Mesenchymal stem cell (in vitro differentiated cells and primary cell): ENCODE results near the gene EPHA2.

Source experiments
- DNase-seq: peaks from one replicate; pipeline ENCODE4 v3.0.0-alpha.2; 2013
- H2AFZ ChIP-seq: one replicate; pipeline ENCODE4 v1.6.1; 2013; ENCODE audit warnings: low read depth, mild to moderate bottlenecking, control low read depth, inconsistent platforms, low read length, moderate library complexity
- H2AK5ac ChIP-seq: 2 replicates; pipeline ENCODE4 v1.6.1; 2013; ENCODE audit warnings: low read length, moderate library complexity, mild to moderate bottlenecking, inconsistent platforms; ENCODE audit not compliant: severe bottlenecking
- H2BK120ac ChIP-seq: one replicate; pipeline ENCODE4 v1.6.1; 2013; ENCODE audit warnings: low read depth, mild to moderate bottlenecking, inconsistent platforms, low read length, moderate library complexity
- H2BK12ac ChIP-seq, 2 experiments: one replicate each; pipeline ENCODE4 v1.6.1; 2013; ENCODE audit warnings: inconsistent platforms in 2 of 2, low read length in 2 of 2, mild to moderate bottlenecking in 2 of 2, moderate library complexity in 2 of 2, control low read depth in 1 of 2
- H2BK15ac ChIP-seq: one replicate; pipeline ENCODE4 v1.6.1; 2013; ENCODE audit warnings: mild to moderate bottlenecking, low read depth, inconsistent platforms; ENCODE audit not compliant: poor library complexity, severe bottlenecking
- H2BK5ac ChIP-seq: 2 replicates; pipeline ENCODE4 v1.6.1; 2013; ENCODE audit warnings: low read depth, mild to moderate bottlenecking, low read length, control low read depth, inconsistent platforms; ENCODE audit not compliant: poor library complexity, severe bottlenecking
- H3K14ac ChIP-seq, 2 experiments: one replicate each; pipeline ENCODE4 v1.6.1; 2013; ENCODE audit warnings: inconsistent platforms in 2 of 2, low read length in 2 of 2, control low read depth in 1 of 2, mild to moderate bottlenecking in 1 of 2, moderate library complexity in 1 of 2
- H3K18ac ChIP-seq, 2 experiments: one replicate each; pipeline ENCODE4 v1.6.1; 2013; ENCODE audit warnings: inconsistent platforms in 2 of 2, low read length in 2 of 2, control low read depth in 1 of 2, low read depth in 1 of 2, mild to moderate bottlenecking in 1 of 2
- H3K23ac ChIP-seq, 2 experiments: one replicate each; pipeline ENCODE4 v1.6.1; 2013; ENCODE audit warnings: inconsistent platforms in 2 of 2, low read length in 2 of 2, mild to moderate bottlenecking in 2 of 2, moderate library complexity in 2 of 2, control low read depth in 1 of 2
- H3K27ac ChIP-seq: 2 replicates; pipeline ENCODE4 v1.5.1; 2013; ENCODE audit warnings: mild to moderate bottlenecking, moderate library complexity, low read length, control low read depth, inconsistent platforms; ENCODE audit not compliant: poor library complexity, severe bottlenecking
- H3K27me3 ChIP-seq, 2 experiments: 2 replicates each; pipeline versions ENCODE4 v1.6.1 to v1.7.0; 2013; ENCODE audit warnings: low read length in 2 of 2, mild to moderate bottlenecking in 2 of 2, moderate library complexity in 2 of 2, control low read depth in 1 of 2, inconsistent platforms in 1 of 2; ENCODE audit not compliant: control insufficient read depth in 1 of 2, insufficient read depth in 1 of 2
- H3K36me3 ChIP-seq, 2 experiments: 2 replicates each; pipeline versions ENCODE4 v1.6.1 to v1.7.0; 2013; ENCODE audit warnings: low read length in 2 of 2, control low read depth in 1 of 2, inconsistent platforms in 1 of 2, low read depth in 1 of 2, mild to moderate bottlenecking in 1 of 2; ENCODE audit not compliant: insufficient read depth in 2 of 2, control insufficient read depth in 1 of 2
- H3K4ac ChIP-seq, 2 experiments: one replicate each; pipeline ENCODE4 v1.6.1; 2013; ENCODE audit warnings: inconsistent platforms in 2 of 2, low read length in 2 of 2, mild to moderate bottlenecking in 2 of 2, moderate library complexity in 2 of 2, control low read depth in 1 of 2, low read depth in 1 of 2
- H3K4me1 ChIP-seq: 2 replicates; pipeline ENCODE4 v1.6.1; 2013; ENCODE audit warnings: low read depth, low read length, control low read depth; ENCODE audit not compliant: control insufficient read depth, insufficient read depth
- H3K4me2 ChIP-seq: 2 replicates; pipeline ENCODE4 v1.6.1; 2013; ENCODE audit warnings: low read length, mild to moderate bottlenecking, inconsistent platforms; ENCODE audit not compliant: poor library complexity, severe bottlenecking
- H3K4me3 ChIP-seq, 2 experiments: 2 replicates each; pipeline versions ENCODE4 v1.5.1 to v1.7.0; 2013; ENCODE audit warnings: low read length in 2 of 2, mild to moderate bottlenecking in 2 of 2, control low read depth in 1 of 2, low read depth in 1 of 2; ENCODE audit not compliant: insufficient read depth in 1 of 2
- H3K79me1 ChIP-seq: replicated peaks from 2 replicates; pipeline ENCODE4 v1.6.1; 2013; ENCODE audit warnings: mild to moderate bottlenecking, control low read depth, low read length, inconsistent platforms; ENCODE audit not compliant: poor library complexity, severe bottlenecking
- H3K9ac ChIP-seq: 2 replicates; pipeline ENCODE4 v1.7.0; 2013; ENCODE audit warnings: mild to moderate bottlenecking, low read length, moderate library complexity
- H3K9me3 ChIP-seq: 2 replicates; pipeline ENCODE4 v1.7.0; 2013; ENCODE audit warnings: mild to moderate bottlenecking, low read length; ENCODE audit not compliant: control insufficient read depth
- H4K8ac ChIP-seq: one replicate; pipeline ENCODE4 v1.6.1; 2013; ENCODE audit warnings: inconsistent platforms, mild to moderate bottlenecking, low read length, moderate library complexity
- H4K91ac ChIP-seq: one replicate; pipeline ENCODE4 v1.6.1; 2013; ENCODE audit warnings: mild to moderate bottlenecking, low read length, inconsistent platforms
- WGBS: methylation state at CpG from one replicate; pipeline ENCODE4 v1.1.7; 2013; ENCODE audit warnings: mixed read lengths; 5-methylcytosine and 5-hydroxymethylcytosine counted together

The EPHA2 gene

DNA sequence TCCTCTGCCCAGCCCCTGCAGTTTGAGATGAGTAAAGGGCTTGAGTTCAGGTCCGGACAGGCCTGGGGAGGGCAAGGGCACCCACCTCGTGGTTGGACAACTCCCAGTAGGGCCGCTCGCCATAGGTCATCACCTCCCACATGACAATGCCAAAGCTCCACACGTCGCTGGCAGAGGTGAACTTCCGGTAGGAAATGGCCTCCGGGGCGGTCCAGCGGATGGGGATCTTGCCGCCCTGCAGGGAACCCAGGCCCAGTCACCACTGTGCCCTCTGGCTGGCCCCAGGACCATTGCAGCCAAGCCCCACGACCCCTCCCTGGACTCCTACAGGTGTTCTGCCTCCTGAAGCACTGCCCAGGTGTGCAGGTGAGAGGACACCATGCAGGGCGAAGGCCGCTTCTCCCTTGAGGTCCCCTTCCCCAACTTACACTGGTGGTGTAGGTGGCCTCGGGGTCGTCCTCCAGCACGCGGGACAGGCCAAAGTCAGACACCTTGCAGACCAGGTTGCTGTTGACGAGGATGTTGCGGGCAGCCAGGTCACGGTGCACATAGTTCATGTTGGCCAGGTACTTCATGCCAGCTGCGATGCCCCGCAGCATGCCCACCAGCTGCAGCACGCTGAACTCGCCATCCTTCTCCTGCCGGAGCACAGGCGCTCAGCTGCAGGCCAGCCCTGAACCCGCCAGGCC lies 24.1 kb downstream of the EPHA2 start:
- H2AFZ ChIP-seq = no peak overlapping the region
- H3K4me1 ChIP-seq = peaks cover 22% of the 10 kb centered on the region
- no peak overlapping the region for H3K4me3 ChIP-seq
- no peak for DNase-seq
- H3K27ac ChIP-seq = no peak overlapping the region
- H3K4ac ChIP-seq = no peak overlapping the region
- H3K9ac ChIP-seq = no peak overlapping the region
- no peak overlapping the region for H2AK5ac ChIP-seq
- no peak overlapping the region for H4K91ac ChIP-seq
- peaks cover 9% of the 10 kb centered on the region for H3K79me1 ChIP-seq
- no peak overlapping the region for H2BK12ac ChIP-seq
- H3K9me3 ChIP-seq = no peaks in the 10 kb centered on the region
- no peak overlapping the region for H2BK5ac ChIP-seq
- 97% methylated on average over 28 of the region's 28 CpGs for WGBS
- H3K36me3 ChIP-seq = peaks cover 80 to 94% of the 10 kb centered on the region in 2 experiments
- no peak overlapping the region for H2BK120ac ChIP-seq
- no peak overlapping the region for H3K14ac ChIP-seq
- no peak overlapping the region for H3K18ac ChIP-seq
- peaks cover 0 to 30% of the 10 kb centered on the region in 2 experiments for H3K27me3 ChIP-seq
- no peak overlapping the region for H3K4me2 ChIP-seq
- no peak overlapping the region for H3K23ac ChIP-seq
- no peak overlapping the region for H2BK15ac ChIP-seq
- no peak overlapping the region for H4K8ac ChIP-seq

DNA sequence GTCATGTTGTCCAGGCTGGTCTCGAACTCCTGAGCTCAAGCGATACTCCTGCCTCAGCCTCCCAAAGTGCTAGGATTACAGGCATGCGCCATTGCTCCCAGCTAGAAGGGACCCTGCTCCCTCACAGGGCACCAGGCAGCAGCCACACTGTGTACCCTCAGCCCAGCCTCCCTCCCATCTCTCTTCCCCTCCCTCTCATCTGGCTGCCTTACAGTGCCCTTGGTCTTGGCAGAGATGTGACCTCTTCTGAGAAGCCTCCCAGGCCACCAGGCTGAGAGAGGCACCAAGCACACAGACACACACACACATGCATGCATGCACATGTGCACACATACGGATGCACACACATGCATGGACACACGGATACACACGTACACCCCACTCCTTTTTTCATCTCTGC lies 25.0 kb downstream of the EPHA2 start:
- Histone ChIP-seq H3K18ac (no peak overlapping the region), H3K27ac (no peak overlapping the region), H2BK120ac (no peak overlapping the region), H2AFZ (no peak overlapping the region), H3K4me1 (peaks cover 22% of the 10 kb centered on the region), H3K36me3 (peaks cover 82 to 100% of the 10 kb centered on the region in 2 experiments), H4K8ac (no peak overlapping the region), H2BK5ac (no peak overlapping the region), H3K4me3 (no peak overlapping the region), H3K14ac (no peak overlapping the region), H3K79me1 (peaks cover 9% of the 10 kb centered on the region), H2AK5ac (no peak overlapping the region), H2BK12ac (no peak overlapping the region), H3K9ac (no peak overlapping the region), H4K91ac (no peak overlapping the region), H3K27me3 (peaks cover 0 to 39% of the 10 kb centered on the region in 2 experiments), H3K9me3 (no peaks in the 10 kb centered on the region), H3K23ac (no peak overlapping the region), H2BK15ac (no peak overlapping the region), H3K4ac (no peak overlapping the region), H3K4me2 (no peak overlapping the region)
- WGBS = 97% methylated on average over 6 of the region's 6 CpGs
- no peak for DNase-seq

DNA sequence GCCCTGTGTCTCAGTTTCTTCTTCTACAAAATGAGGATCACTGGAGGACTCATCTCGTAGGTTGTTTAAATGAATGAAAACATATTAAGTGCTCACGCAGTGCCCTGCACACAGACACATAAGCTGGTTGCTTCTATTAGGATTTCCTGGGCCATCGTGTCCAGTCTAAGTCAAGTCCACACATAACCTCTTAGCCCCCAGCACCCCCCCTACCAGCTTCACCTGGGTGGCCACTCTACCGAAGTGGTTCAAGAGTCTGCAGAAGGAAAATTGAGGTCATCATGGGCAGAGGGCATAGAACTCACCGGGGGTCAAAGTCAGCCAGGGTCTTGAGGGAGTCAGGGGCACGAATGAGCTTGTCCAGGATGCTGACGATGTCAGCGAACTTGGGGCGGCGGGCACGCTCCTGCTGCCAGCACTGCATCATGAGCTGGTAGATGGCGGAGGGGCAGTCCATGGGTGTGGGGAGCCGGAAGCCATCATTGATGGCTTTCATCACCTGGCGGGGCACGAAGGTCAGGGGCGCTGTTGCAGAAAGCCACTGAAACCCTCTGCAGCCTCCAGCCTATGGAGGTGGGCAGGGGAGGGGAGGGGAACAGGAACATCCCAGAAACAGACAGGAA lies 25.8 kb downstream of the EPHA2 start:
- Histone ChIP-seq H3K9me3 (no peaks in the 10 kb centered on the region), H3K18ac (no peak overlapping the region), H4K8ac (no peak overlapping the region), H2AFZ (no peak overlapping the region), H4K91ac (no peak overlapping the region), H3K14ac (no peak overlapping the region), H2BK12ac (no peak overlapping the region), H3K23ac (no peak overlapping the region), H3K27ac (peak overlapping the region; percentile 18), H2BK5ac (no peak overlapping the region), H3K36me3 (peaks cover 80 to 100% of the 10 kb centered on the region in 2 experiments), H2BK15ac (no peak overlapping the region), H2AK5ac (no peak overlapping the region), H3K79me1 (peaks cover 9% of the 10 kb centered on the region), H3K4me2 (no peak overlapping the region), H3K4ac (no peak overlapping the region), H2BK120ac (no peak overlapping the region), H3K9ac (no peak overlapping the region), H3K27me3 (peaks cover 0 to 42% of the 10 kb centered on the region in 2 experiments), H3K4me3 (no peak overlapping the region), H3K4me1 (peaks cover 22% of the 10 kb centered on the region)
- 98% methylated on average over 16 of the region's 16 CpGs for WGBS
- no peak for DNase-seq

DNA sequence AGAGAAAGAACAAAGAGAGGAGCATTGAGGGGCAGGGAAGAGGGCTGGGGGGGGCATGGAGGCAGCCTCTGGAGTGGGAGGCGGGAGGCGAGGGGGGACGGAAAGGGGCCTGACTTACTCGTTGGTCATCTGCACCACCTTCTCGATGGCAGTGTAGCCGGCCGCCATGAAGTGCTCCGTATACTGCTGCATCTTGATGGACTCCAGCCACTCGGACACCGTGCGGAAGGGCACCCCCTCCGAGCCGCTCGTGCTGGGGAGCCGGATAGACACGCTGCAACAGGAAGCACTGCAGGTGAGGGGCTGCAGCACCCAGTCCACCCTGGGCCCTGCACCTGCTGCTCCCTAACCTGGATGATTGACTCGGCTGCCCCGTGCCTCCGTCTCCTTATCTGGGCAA lies 26.6 kb downstream of the EPHA2 start:
- H3K4me3 ChIP-seq = no peak overlapping the region
- WGBS = 96% methylated on average over 19 of the region's 19 CpGs
- H3K4ac ChIP-seq = no peak overlapping the region
- H2AFZ ChIP-seq = no peak overlapping the region
- no peak overlapping the region for H3K18ac ChIP-seq
- no peak for DNase-seq
- H3K23ac ChIP-seq = no peak overlapping the region
- H3K27ac ChIP-seq = no peak overlapping the region
- no peak overlapping the region for H2BK120ac ChIP-seq
- H3K4me2 ChIP-seq = no peak overlapping the region
- peaks cover 80 to 100% of the 10 kb centered on the region in 2 experiments for H3K36me3 ChIP-seq
- no peak overlapping the region for H4K91ac ChIP-seq
- peaks cover 0 to 42% of the 10 kb centered on the region in 2 experiments for H3K27me3 ChIP-seq
- H3K9ac ChIP-seq = no peak overlapping the region
- peaks cover 29% of the 10 kb centered on the region for H3K4me1 ChIP-seq
- no peak overlapping the region for H4K8ac ChIP-seq
- H2BK15ac ChIP-seq = no peak overlapping the region
- no peak overlapping the region for H2AK5ac ChIP-seq
- H3K14ac ChIP-seq = no peak overlapping the region
- H2BK12ac ChIP-seq = no peak overlapping the region
- no peak overlapping the region for H2BK5ac ChIP-seq
- H3K79me1 ChIP-seq = peaks cover 13% of the 10 kb centered on the region
- H3K9me3 ChIP-seq = no peaks in the 10 kb centered on the region
